ENCODE measurements around the gene MTPN. TPM values are rescaled to one million over a fixed set of nuclear protein-coding genes. Genes with fewer than 3 reads are reported as not detected.

MTPN gene
- total RNA-seq, 1 experiment from 2014 or later: 98.2 TPM

DNA sequence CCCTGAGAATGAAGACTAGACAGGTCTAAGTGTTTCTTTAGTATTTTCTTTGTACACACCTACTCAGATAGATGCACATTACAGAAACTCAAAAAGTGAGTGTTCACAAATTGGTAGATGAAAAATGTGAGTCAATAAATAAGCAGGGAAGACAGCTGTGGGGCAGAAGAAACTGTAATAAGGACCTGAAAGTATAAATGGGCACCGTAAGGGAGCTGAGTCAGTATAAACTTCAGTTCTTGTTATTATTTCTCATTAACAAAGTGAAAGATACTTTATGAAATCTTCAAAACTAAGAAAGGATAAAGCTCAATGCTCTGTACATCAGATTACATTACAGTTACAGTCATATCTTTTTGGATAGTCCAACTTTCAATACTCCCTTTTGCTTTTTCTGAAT lies 2.5 kb downstream of the MTPN start:
- Histone ChIP-seq H3T11ph (ENCODE audit: low read length) (no peak overlapping the region), H2AFZ (ENCODE audit: low read length) (no peak overlapping the region), H2BK15ac (ENCODE audit: low read depth, low read length) (no peak overlapping the region), H3K14ac (ENCODE audit: insufficient read depth, low read length) (no peak overlapping the region), H3K23me2 (ENCODE audit: insufficient read length, low read depth, low read length, poor library complexity, severe bottlenecking) (peaks cover 4% of the 10 kb centered on the region), H3K4me1 (ENCODE audit: insufficient read depth, low read length) (no peaks in the 10 kb centered on the region; the same call in 1 of the 2 replicates), H3K9ac (ENCODE audit: extremely low read depth, insufficient read length, low read length) (no peak overlapping the region), H3K23ac (ENCODE audit: insufficient read length, low read depth, low read length) (no peak overlapping the region), H3K56ac (ENCODE audit: insufficient read length, low read depth, low read length) (no peak overlapping the region), H3K79me2 (ENCODE audit: insufficient read depth, low read length) (peaks cover 24% of the 10 kb centered on the region), H4K20me1 (ENCODE audit: control insufficient read depth, insufficient read depth, insufficient read length) (no peaks in the 10 kb centered on the region), H2BK5ac (ENCODE audit: insufficient read length, low read length) (no peak overlapping the region), H3K79me1 (ENCODE audit: insufficient read depth, low read depth, low read length, poor library complexity, severe bottlenecking) (peaks cover 2% of the 10 kb centered on the region), H3K18ac (ENCODE audit: insufficient read length, low read depth, low read length) (no peak overlapping the region), H4K8ac (replicated peaks; ENCODE audit: insufficient read length, low read depth, low read length) (no peak overlapping the region), H4K5ac (ENCODE audit: insufficient read length, low read depth, low read length) (no peak overlapping the region), H2BK20ac (ENCODE audit: low read depth, low read length, poor library complexity, severe bottlenecking) (no peak overlapping the region), H3K27ac (ENCODE audit: insufficient read length, low read depth, low read length) (no peak overlapping the region), H3K4ac (ENCODE audit: low read depth, low read length) (no peak overlapping the region), H3K4me2 (ENCODE audit: insufficient read depth, insufficient read length, low read length) (no peak overlapping the region), H2BK12ac (ENCODE audit: insufficient read length, low read depth, low read length) (no peak overlapping the region), H3K9me3 (ENCODE audit: control insufficient read depth, low read depth, low read length) (no peaks in the 10 kb centered on the region), H3K27me3 (ENCODE audit: insufficient read depth, low read length) (no peaks in the 10 kb centered on the region), H2AK5ac (ENCODE audit: insufficient read length, low read length) (no peak overlapping the region), H4K91ac (ENCODE audit: insufficient read length, low read depth, low read length) (no peak overlapping the region), H2BK120ac (ENCODE audit: low read depth, low read length, poor library complexity, severe bottlenecking) (no peak overlapping the region)
- peaks cover 0 to 7% (median 2%) of the 10 kb centered on the region in 3 experiments; a peak in 3 of 7 replicates for H3K36me3 Mint-ChIP-seq (ENCODE audit: insufficient read depth in 1 of 3, low read depth in 3 of 3)
- peaks cover 8 to 10% of the 10 kb centered on the region in 2 experiments for H3K4me1 Mint-ChIP-seq
- H3K4me3 Mint-ChIP-seq: no peak overlapping the region
- peaks cover 0 to 4% of the 10 kb centered on the region in 2 experiments; a peak in 3 of 5 replicates for H3K9me3 Mint-ChIP-seq
- H3K27ac Mint-ChIP-seq: no peak overlapping the region
- TF ChIP-seq, protein P1, sequence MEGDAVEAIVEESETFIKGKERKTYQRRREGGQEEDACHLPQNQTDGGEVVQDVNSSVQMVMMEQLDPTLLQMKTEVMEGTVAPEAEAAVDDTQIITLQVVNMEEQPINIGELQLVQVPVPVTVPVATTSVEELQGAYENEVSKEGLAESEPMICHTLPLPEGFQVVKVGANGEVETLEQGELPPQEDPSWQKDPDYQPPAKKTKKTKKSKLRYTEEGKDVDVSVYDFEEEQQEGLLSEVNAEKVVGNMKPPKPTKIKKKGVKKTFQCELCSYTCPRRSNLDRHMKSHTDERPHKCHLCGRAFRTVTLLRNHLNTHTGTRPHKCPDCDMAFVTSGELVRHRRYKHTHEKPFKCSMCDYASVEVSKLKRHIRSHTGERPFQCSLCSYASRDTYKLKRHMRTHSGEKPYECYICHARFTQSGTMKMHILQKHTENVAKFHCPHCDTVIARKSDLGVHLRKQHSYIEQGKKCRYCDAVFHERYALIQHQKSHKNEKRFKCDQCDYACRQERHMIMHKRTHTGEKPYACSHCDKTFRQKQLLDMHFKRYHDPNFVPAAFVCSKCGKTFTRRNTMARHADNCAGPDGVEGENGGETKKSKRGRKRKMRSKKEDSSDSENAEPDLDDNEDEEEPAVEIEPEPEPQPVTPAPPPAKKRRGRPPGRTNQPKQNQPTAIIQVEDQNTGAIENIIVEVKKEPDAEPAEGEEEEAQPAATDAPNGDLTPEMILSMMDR (conservative IDR thresholded peaks at IDR 0.05): no peak
- DNase-seq: no peak
- H3K27me3 Mint-ChIP-seq (ENCODE audit: low read depth): no peaks in the 10 kb centered on the region; the same call in 1 of the 2 replicates
- WGBS (ENCODE audit: extremely low coverage, insufficient read length, low lambda C conversion rate): no CpG with 5 or more reads among the region's 1 CpG

All from H9 (cell line).